ENCODE measurements around the gene SLC26A1.

SLC26A1 gene

DNA sequence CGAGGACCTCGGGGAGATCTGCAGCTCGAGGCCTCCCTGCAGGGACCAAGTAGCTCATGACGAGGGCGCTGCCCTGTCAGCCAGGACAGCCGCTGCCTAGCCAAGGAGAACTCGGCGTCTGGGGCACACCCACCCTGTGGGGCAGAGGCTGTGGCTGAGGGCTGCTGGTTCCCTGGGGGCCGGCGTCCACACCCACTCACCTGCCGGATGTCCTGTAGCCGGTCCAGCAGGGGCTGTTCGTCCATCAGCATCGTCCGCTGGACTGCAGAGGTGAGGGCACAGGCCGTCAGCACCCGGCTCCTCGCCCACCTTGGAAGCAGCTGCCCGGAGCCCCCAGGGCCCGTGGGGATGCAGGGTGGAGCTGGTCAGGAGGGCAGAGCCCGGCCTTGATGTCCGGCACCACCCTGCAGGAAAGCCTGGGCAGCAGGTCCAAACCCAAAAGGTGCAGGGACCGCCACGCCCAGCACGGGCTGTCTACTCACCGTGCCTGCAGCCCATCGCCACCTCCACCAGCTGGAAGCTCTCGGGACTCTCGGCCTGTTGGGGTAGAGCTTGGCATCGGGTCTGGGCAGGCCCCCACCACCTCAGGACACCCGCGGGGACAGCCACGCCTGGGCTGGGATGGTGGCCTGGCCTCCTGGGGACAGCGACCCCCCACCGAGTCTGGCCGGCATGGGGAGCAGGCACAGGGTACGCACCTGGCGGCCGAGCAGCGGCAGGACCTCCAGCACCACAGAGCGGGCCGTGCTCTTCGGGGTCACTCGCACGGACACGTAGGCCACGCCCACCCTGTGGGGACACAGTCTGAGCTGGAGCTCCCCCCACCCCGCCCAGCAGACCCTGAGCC is 26.7 kb downstream of the SLC26A1 start:
- DNase-seq (ENCODE audit: low read depth in 1 of 2, low spot score in 1 of 2) = no peak

DNA sequence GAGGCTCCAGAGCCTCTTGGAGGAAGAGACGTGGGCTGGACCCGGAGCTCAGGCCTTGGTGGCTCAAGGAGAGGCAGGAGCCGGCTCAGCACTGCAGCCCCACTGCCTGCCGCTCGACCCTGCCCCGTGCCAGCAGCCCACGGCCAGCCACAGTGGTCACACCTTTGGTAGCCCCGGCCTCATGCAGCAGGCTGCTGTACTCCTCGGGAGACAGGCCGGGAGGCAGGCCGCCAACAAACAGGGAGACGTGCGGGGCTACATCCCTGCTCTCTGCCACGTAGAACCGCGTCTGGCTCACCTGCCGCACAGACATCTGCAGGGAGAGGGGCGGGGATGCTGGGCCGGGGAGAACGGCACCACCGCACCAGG is 27.5 kb downstream of the SLC26A1 start:
- no peak for DNase-seq (ENCODE audit: low read depth in 1 of 2, low spot score in 1 of 2)

- no peak for DNase-seq (ENCODE audit: low read depth in 1 of 2, low spot score in 1 of 2)
Measured at GRCh38 chr4:965048-965765, 28.0 kb downstream of the SLC26A1 start.

GRCh38 chr4:964346-965025 is 28.7 kb downstream of the SLC26A1 start:
- no peak for DNase-seq (ENCODE audit: low read depth in 1 of 2, low spot score in 1 of 2)

- DNase-seq (ENCODE audit: low read depth in 1 of 2, low spot score in 1 of 2) = no peak
Measured at GRCh38 chr4:963276-964225, 29.7 kb downstream of the SLC26A1 start.

DNA sequence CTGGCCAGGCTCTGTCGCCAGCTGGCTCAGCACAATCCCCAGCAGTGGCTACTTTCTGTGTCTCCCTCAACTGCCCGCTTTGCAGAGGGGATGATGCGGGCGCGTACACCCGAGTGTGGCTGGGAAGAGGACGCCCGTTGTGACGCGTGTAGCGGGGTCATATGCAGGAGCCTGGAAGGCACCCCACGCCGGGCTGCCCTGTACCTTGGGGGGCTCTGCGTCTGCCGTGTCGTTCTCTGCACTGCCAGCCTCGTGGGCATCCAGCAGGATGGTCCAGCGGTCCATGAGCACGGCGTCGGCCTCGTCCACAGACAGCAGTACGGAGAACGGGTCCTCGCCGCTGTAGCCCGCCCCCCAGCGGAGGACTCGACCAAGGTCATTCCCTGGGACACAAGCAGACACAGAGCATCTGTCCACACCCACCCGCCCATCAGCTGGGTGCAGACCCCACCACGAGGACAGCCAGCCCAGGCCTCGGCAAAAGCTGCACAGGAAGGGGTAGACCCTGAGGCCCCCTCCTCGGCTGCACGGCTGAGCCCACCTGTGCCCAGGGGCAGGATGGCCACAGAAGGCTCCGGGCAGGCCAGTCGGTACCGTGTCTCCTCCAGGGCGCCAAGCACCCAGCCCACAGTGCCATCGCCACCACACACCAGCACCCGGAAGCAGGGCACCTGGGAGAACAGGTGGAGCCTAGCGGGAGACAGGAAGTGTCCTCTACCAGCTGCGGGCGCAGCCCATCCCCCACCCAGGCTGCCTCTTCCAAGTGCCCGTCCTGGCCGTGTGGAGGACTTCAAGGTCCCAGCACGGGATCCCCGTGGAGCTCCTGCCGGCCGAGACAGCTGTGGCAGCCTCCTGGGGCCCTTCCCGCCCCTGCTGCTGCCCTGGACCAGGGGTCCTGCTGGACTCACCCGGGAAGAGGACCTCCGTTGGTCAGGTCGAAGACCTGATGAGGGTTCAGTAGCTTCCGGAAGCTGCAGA is 30.7 kb downstream of the SLC26A1 start:
- DNase-seq (ENCODE audit: low read depth in 1 of 2, low spot score in 1 of 2) = no peak

DNA sequence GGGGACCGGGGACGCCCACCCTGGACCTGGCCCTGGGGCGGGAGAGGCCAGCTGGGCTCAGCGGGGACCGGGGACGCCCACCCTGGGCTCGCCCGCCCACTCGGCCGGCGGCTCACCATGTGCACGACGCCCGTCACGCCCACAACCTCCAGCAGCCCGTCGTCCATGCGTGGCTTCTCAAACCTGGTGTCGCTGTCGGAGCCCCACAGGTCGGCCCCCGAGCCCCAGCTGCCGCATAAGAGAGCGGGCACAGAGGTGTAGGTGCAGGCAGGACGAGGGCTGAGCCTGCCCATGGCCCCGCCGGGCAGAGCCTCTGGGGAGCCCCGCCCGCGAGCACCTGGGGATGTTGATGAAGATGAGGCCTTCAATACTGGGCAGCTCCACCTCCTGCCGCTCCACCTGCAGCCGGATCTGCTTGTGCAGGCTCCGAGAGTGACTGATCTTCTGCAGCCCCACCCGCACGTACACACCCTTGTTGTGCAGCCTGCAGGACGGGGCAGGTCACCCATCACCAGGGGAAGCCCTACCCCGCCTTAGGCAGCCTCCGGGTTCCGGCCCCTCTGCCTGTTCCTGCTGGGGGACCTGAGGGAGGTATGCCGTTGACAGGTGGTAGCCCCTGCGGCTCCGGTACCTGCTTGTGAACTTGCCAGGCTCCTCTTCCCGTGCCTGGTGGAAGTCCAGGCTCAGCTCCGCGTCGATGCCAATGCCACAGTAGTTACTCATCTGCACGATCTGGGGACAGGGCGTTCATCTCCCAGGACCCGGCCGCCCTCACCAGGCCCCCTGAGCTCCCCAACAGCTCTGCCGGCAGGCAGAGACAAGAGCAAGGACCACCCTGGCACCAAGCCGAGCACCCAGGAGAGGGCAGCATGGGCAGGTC is 31.6 kb downstream of the SLC26A1 start:
- DNase-seq (ENCODE audit: low read depth in 1 of 2, low spot score in 1 of 2) = no peak

- DNase-seq (ENCODE audit: low read depth in 1 of 2, low spot score in 1 of 2) = no peak
Measured at GRCh38 chr4:960636-961350, 32.4 kb downstream of the SLC26A1 start.

GRCh38 chr4:960140-960635 is 33.0 kb downstream of the SLC26A1 start:
- no peak for DNase-seq (ENCODE audit: low read depth in 1 of 2, low spot score in 1 of 2)

DNA sequence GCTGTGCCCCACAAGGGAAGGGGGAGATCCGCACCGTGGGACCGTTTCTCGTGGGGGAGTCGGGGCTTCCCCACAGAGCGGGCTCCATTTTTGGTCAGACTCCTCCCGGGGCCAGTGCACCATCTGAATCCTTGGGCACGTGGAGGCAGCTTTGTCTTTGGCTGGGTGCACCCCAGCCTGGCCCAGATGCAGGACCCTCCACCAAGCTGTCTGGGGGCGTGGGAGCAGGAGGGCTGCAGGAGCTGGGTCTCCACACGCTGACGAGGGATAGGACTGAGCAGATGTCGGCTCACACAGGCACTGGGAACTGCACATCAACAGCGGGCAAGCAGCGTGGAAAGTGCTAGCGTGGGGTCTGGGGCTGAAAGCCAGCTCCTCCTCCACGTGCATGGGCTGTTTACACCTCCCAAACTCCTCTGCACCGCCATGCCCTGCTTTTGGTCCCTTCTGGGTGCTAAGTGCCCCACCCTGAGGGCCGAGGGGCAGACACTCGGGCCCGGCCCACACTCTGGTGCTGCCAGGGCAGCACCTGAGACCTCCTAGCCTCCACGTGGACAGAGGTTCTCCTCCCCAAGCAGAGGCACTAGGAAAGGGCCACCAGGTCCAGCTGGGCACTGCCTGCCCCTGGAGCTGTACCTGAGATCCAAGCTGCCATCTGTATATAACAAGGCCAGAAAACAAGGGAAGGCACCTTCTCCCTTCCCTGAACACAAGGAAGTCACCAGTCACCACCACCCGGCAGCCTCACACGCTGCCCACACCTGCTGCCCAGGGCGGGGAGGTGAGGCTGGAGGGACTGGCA is 33.7 kb downstream of the SLC26A1 start:
- no peak for DNase-seq (ENCODE audit: low read depth in 1 of 2, low spot score in 1 of 2)

DNA sequence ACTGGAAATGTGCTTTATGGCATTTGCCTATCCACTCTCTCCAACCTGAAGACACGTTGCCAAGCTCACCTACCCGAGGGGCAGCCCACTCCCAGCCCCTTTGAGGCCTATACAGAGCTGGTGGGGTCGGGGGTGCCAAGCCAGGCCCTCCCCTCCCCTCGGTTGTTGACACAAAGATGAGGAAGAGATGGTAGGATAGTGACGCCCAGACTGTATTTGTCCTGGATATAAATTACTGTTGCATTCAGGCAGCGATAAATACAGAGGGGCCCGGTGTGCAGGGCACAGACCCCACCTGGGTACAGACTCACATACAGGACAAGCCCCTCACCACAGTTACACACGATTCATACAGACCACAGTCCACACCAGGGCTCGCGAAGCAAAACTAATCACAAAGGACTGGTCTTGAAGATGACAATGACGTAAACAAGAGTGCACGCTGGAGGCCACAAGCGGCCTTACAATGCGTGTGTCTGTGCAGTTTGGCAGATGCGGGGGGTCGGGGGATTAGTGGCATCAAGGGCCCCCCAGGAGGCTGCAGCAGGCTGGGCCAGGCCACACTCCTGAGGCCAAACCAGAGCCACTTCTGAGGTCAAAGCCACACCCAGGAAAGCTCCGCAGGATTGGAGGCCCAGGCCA is 34.4 kb downstream of the SLC26A1 start:
- DNase-seq (ENCODE audit: low read depth in 1 of 2, low spot score in 1 of 2) = no peak

GRCh38 chr4:958314-958665 is 34.9 kb downstream of the SLC26A1 start:
- no peak for DNase-seq (ENCODE audit: low read depth in 1 of 2, low spot score in 1 of 2)

DNA sequence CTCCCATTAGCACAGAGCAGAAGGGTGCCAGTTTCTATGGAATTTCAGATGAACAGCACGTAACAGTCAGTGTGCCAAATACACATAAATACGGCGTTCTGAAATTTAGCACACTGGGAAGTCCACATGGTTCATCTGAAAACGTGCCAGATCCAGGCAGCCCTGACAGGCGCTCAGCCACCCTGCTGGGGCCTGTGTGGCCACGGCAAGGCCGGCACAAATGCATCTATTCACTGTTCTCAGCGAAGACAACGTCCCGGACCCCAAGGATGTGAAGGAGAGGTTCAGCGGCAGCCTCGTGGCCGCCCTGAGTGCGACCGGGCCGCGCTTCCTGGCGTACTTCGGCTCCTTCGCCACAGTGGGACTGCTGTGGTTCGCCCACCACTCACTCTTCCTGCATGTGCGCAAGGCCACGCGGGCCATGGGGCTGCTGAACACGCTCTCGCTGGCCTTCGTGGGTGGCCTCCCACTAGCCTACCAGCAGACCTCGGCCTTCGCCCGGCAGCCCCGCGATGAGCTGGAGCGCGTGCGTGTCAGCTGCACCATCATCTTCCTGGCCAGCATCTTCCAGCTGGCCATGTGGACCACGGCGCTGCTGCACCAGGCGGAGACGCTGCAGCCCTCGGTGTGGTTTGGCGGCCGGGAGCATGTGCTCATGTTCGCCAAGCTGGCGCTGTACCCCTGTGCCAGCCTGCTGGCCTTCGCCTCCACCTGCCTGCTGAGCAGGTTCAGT is 35.5 kb downstream of the SLC26A1 start:
- no peak for DNase-seq (ENCODE audit: low read depth in 1 of 2, low spot score in 1 of 2)

DNA sequence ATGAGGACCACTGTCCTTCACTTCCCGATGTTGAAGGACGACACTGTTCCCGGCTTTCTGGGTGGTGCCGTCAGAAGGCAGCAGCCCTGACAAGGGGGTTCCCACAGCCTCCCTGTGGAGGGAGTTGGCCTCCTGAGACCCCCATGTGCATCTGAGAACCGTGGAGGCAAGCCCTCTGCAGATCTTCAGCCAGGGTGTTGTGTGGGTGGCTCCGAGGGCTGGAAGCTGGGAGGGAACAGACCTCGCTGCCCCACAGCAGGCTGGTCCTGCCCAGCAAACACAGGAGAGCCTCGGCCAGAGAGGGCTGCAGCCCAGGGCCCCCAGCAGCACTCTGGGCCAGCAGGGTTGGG is 36.0 kb downstream of the SLC26A1 start:
- no peak for DNase-seq (ENCODE audit: low read depth in 1 of 2, low spot score in 1 of 2)

- DNase-seq (ENCODE audit: low read depth in 1 of 2, low spot score in 1 of 2) = no peak
Measured at GRCh38 chr4:956531-957230, 36.5 kb downstream of the SLC26A1 start.

All from stimulated activated CD4-positive, alpha-beta T cell treated with anti-CD3 and anti-CD28 coated beads, Interleukin-15, amount 100 ng/mL, for 1 hour (primary cell).